Stomach (tissue), 4 donors: ENCODE measurements around the gene MCC.

Source experiments
- CTCF ChIP-seq, 7 experiments: fragments of 450-650 bp in 4 of 7; fragments of 200-600 bp in 3 of 7; sonication (generic) in 3 of 7; IDR thresholded peaks; one replicate each; pipeline ENCODE4 v1.5.1; 2016 to 2019; ENCODE audit warnings: antibody characterized with exemption in 7 of 7, control low read depth in 2 of 7, mild to moderate bottlenecking in 1 of 7
- POLR2A ChIP-seq, 4 donors: fragments of 450-650 bp; IDR thresholded peaks; one replicate each; pipeline ENCODE4 v1.6.1; 2016; ENCODE audit warnings: antibody characterized with exemption in 4 of 4, control low read depth in 2 of 4, mild to moderate bottlenecking in 1 of 4, moderate library complexity in 1 of 4
- POLR2AphosphoS5 ChIP-seq, 3 donors: sonication (generic); formaldehyde crosslinking; IDR thresholded peaks; one replicate each; pipeline ENCODE4 v1.6.1; 2016; ENCODE audit warnings: antibody characterized with exemption in 3 of 3

GRCh38 chr5:113081881-113082546, 406.2 kb downstream of the MCC start:
- TF ChIP-seq CTCF (IDR thresholded peaks at IDR 0.05) (no peak), POLR2A (IDR thresholded peaks at IDR 0.05) (no peak), POLR2AphosphoS5 (IDR thresholded peaks at IDR 0.05) (no peak)
